ENCODE results near the gene TMEM222. TPM values are rescaled to one million over a fixed set of nuclear protein-coding genes. Genes with fewer than 3 reads are reported as not detected.
"Not testable (repeated sequence)": the region's sequence is repeated elsewhere in the genome, so short reads cannot be mapped to it uniquely, and the experiment has no call there.

TMEM222 gene
- total RNA-seq, 1 experiment from 2014 or later: 57.4 TPM

GRCh38 chr1:27275696-27276095, 46.3 kb upstream of the TMEM222 start:
- Histone ChIP-seq H3K79me2 (ENCODE audit: low read length) (no peaks in the 10 kb centered on the region), H2AFZ (ENCODE audit: low read length) (no peak overlapping the region), H3K4me3 (ENCODE audit: low read length) (no peak overlapping the region), H3K36me3 (ENCODE audit: low read depth, low read length) (no peaks in the 10 kb centered on the region), H3K9me3 (ENCODE audit: low read length) (no peaks in the 10 kb centered on the region), H3K4me2 (ENCODE audit: low read length) (no peak overlapping the region), H3K27ac (ENCODE audit: low read length) (no peak overlapping the region), H3K9ac (ENCODE audit: low read length) (no peak overlapping the region), H4K20me1 (ENCODE audit: low read length) (no peaks in the 10 kb centered on the region), H3K4me1 (ENCODE audit: insufficient read depth, low read length) (no peaks in the 10 kb centered on the region), H3K27me3 (ENCODE audit: low read length) (no peaks in the 10 kb centered on the region), H3F3A (ENCODE audit: low read length, unreplicated experiment) (no peaks in the 10 kb centered on the region), H3K9me2 (replicated peaks; ENCODE audit: low read length) (no peaks in the 10 kb centered on the region)
- POLR2A ChIA-PET (ENCODE audit: unreplicated experiment): no interaction called here
- intact Hi-C loops (cut with micrococcal nuclease): no loop called here
- TF ChIP-seq EZH2phosphoT487 (IDR thresholded peaks at IDR 0.05; ENCODE audit: borderline replicate concordance, low read length) (no peak), CTCF (conservative IDR thresholded peaks at IDR 0.05; ENCODE audit: low read depth, low read length) (no peak), EZH2 (IDR thresholded peaks at IDR 0.05; ENCODE audit: low read length, unreplicated experiment) (no peak)
- ATAC-seq: no peak
- no TSS peak for BruUV-seq (replicated peaks)
- no peak for DNase-seq
- CTCF ChIA-PET: no interaction called here

- H3K4me2 ChIP-seq (ENCODE audit: low read length): no peak overlapping the region
- no peaks in the 10 kb centered on the region for H3F3A ChIP-seq (ENCODE audit: low read length, unreplicated experiment)
- no peaks in the 10 kb centered on the region for H3K9me2 ChIP-seq (replicated peaks; ENCODE audit: low read length)
- H3K27ac ChIP-seq (ENCODE audit: low read length): no peak overlapping the region
- no TSS peak for BruUV-seq (replicated peaks)
- peak; percentile 87 for TF ChIP-seq CTCF (conservative IDR thresholded peaks at IDR 0.05; ENCODE audit: low read depth, low read length)
- TF ChIP-seq EZH2 (IDR thresholded peaks at IDR 0.05; ENCODE audit: low read length, unreplicated experiment): no peak
- intact Hi-C loops (cut with micrococcal nuclease): loop anchor here (1.0 kb wide), 2 partner anchors 86 to 182 kb away; no protein-coding TSS in a partner anchor
- POLR2A ChIA-PET (ENCODE audit: unreplicated experiment): no interaction called here
- no peaks in the 10 kb centered on the region for H3K36me3 ChIP-seq (ENCODE audit: low read depth, low read length)
- H4K20me1 ChIP-seq (ENCODE audit: low read length): no peaks in the 10 kb centered on the region
- H3K4me3 ChIP-seq (ENCODE audit: low read length): no peak overlapping the region
- H3K9me3 ChIP-seq (ENCODE audit: low read length): no peaks in the 10 kb centered on the region
- ATAC-seq: peak; percentile 87
- H3K79me2 ChIP-seq (ENCODE audit: low read length): no peaks in the 10 kb centered on the region
- H3K27me3 ChIP-seq (ENCODE audit: low read length): no peaks in the 10 kb centered on the region
- H3K4me1 ChIP-seq (ENCODE audit: insufficient read depth, low read length): no peaks in the 10 kb centered on the region
- no peak overlapping the region for H3K9ac ChIP-seq (ENCODE audit: low read length)
- CTCF ChIA-PET: interaction anchor here (0.7 to 1.1 kb wide), 4 partner anchors 86 to 240 kb away, joined by 3 to 10 read pairs (median 4); no protein-coding TSS in a partner anchor
- H2AFZ ChIP-seq (ENCODE audit: low read length): no peak overlapping the region
- peak; percentile 89 for DNase-seq
These were observed 37.3 kb upstream of the TMEM222 start for GRCh38 chr1:27284425-27285273.

GRCh38 chr1:27285274-27285660, 36.7 kb upstream of the TMEM222 start:
- no TSS peak for BruUV-seq (replicated peaks)
- intact Hi-C loops (cut with micrococcal nuclease): no loop called here
- POLR2A ChIA-PET (ENCODE audit: unreplicated experiment): no interaction called here
- Histone ChIP-seq H3K4me1 (ENCODE audit: insufficient read depth, low read length) (no peaks in the 10 kb centered on the region), H4K20me1 (ENCODE audit: low read length) (no peaks in the 10 kb centered on the region), H3K9me3 (ENCODE audit: low read length) (no peaks in the 10 kb centered on the region), H3F3A (ENCODE audit: low read length, unreplicated experiment) (no peaks in the 10 kb centered on the region), H3K9me2 (replicated peaks; ENCODE audit: low read length) (no peaks in the 10 kb centered on the region), H3K4me3 (ENCODE audit: low read length) (no peak overlapping the region), H3K4me2 (ENCODE audit: low read length) (no peak overlapping the region), H2AFZ (ENCODE audit: low read length) (no peak overlapping the region), H3K36me3 (ENCODE audit: low read depth, low read length) (no peaks in the 10 kb centered on the region), H3K9ac (ENCODE audit: low read length) (no peak overlapping the region), H3K27me3 (ENCODE audit: low read length) (no peaks in the 10 kb centered on the region), H3K79me2 (ENCODE audit: low read length) (no peaks in the 10 kb centered on the region), H3K27ac (ENCODE audit: low read length) (no peak overlapping the region)
- ATAC-seq (no peak), DNase-seq (no peak)
- TF ChIP-seq CTCF (conservative IDR thresholded peaks at IDR 0.05; ENCODE audit: low read depth, low read length) (no peak), EZH2phosphoT487 (IDR thresholded peaks at IDR 0.05; ENCODE audit: borderline replicate concordance, low read length) (no peak), EZH2 (IDR thresholded peaks at IDR 0.05; ENCODE audit: low read length, unreplicated experiment) (no peak)
- CTCF ChIA-PET: no interaction called here

- BruUV-seq (replicated peaks); H3K27ac ChIP-seq (ENCODE audit: low read length); H3K9me3 ChIP-seq (ENCODE audit: low read length); CTCF ChIA-PET; H2AFZ ChIP-seq (ENCODE audit: low read length); H3K9me2 ChIP-seq (replicated peaks; ENCODE audit: low read length); H4K20me1 ChIP-seq (ENCODE audit: low read length); H3K27me3 ChIP-seq (ENCODE audit: low read length); H3K9ac ChIP-seq (ENCODE audit: low read length); H3K79me2 ChIP-seq (ENCODE audit: low read length); POLR2A ChIA-PET (ENCODE audit: unreplicated experiment); DNase-seq; ATAC-seq; H3K36me3 ChIP-seq (ENCODE audit: low read depth, low read length); H3K4me3 ChIP-seq (ENCODE audit: low read length); H3K4me2 ChIP-seq (ENCODE audit: low read length); H3F3A ChIP-seq (ENCODE audit: low read length, unreplicated experiment); H3K4me1 ChIP-seq (ENCODE audit: insufficient read depth, low read length); intact Hi-C loops (cut with micrococcal nuclease): not testable (repeated sequence)
These were observed 36.1 kb upstream of the TMEM222 start for GRCh38 chr1:27285821-27286220.

All from PC-3 (cell line).